CD4-positive, alpha-beta memory T cell (primary cell): ENCODE measurements around the gene CDK14. TPM values are rescaled to one million over a fixed set of nuclear protein-coding genes. Genes with fewer than 3 reads are reported as not detected.
A peak's percentile ranks its signal among the peaks of the same experiment; 100 is the strongest.

ENCODE experiments used
- CTCF ChIA-PET: fragments of 350-600 bp; sonication (Branson Sonifier 250); formaldehyde crosslinking; loops from one replicate; lab custom pipeline; 2021; ENCODE audit warnings: inconsistent platforms; ENCODE audit not compliant: partially characterized antibody; lab: Charles Lee
- POLR2A ChIA-PET: fragments of 350-600 bp; sonication (Branson Sonifier 250); formaldehyde crosslinking; loops from one replicate; lab custom pipeline; 2021; ENCODE audit not compliant: partially characterized antibody; lab: Charles Lee
- DNase-seq, 5 donors: peaks; one replicate each; pipeline versions ENCODE4 v3.0.0 to v3.0.0-alpha.2; 2020 to 2022; ENCODE audit warnings: mixed read lengths in 1 of 5
- H3K27ac ChIP-seq: one replicate; pipeline ENCODE4 v1.7.0; 2013; ENCODE audit warnings: low read depth, low read length
- H3K27me3 ChIP-seq: 2 replicates; pipeline ENCODE4 v1.7.0; 2013; ENCODE audit warnings: mild to moderate bottlenecking, low read length, moderate library complexity; ENCODE audit not compliant: insufficient read depth
- H3K36me3 ChIP-seq: 2 replicates; pipeline ENCODE4 v1.7.0; 2013; ENCODE audit warnings: mild to moderate bottlenecking, low read length, moderate library complexity; ENCODE audit not compliant: insufficient read depth
- H3K4me1 ChIP-seq: 2 replicates; pipeline ENCODE4 v1.7.0; 2013; ENCODE audit warnings: mild to moderate bottlenecking, low read length, moderate library complexity; ENCODE audit not compliant: insufficient read depth
- H3K4me3 ChIP-seq, 2 donors: one replicate each; pipeline ENCODE4 v1.7.0; 2013; ENCODE audit warnings: low read length in 2 of 2, mild to moderate bottlenecking in 1 of 2
- H3K9me3 ChIP-seq, 2 donors: one replicate each; pipeline ENCODE4 v1.7.0; 2013; ENCODE audit warnings: low read length in 2 of 2, control low read depth in 1 of 2; ENCODE audit not compliant: control insufficient read depth in 1 of 2
- H3K27ac Mint-ChIP-seq, 7 donors: one replicate each; pipeline ENCODE4 v1.8.0; 2020 to 2021; ENCODE audit warnings: mixed read lengths in 7 of 7, mild to moderate bottlenecking in 6 of 7, inconsistent platforms in 3 of 7, moderate library complexity in 3 of 7
- H3K27me3 Mint-ChIP-seq, 2 donors: one replicate each; pipeline ENCODE4 v1.8.0; 2020 to 2021; ENCODE audit warnings: mixed read lengths in 2 of 2
- H3K36me3 Mint-ChIP-seq, 2 donors: one replicate each; pipeline ENCODE4 v1.8.0; 2020 to 2021; ENCODE audit warnings: mixed read lengths in 2 of 2, inconsistent platforms in 1 of 2, mild to moderate bottlenecking in 1 of 2
- H3K4me1 Mint-ChIP-seq, 4 donors: one replicate each; pipeline ENCODE4 v1.8.0; 2020 to 2021; ENCODE audit warnings: mixed read lengths in 4 of 4, mild to moderate bottlenecking in 1 of 4
- H3K4me3 Mint-ChIP-seq, 8 donors: one replicate each; pipeline ENCODE4 v1.8.0; 2020 to 2021; ENCODE audit warnings: mixed read lengths in 8 of 8, mild to moderate bottlenecking in 7 of 8, moderate library complexity in 6 of 8, inconsistent platforms in 3 of 8
- H3K9me3 Mint-ChIP-seq, 8 donors: one replicate each; pipeline ENCODE4 v1.8.0; 2020 to 2021; ENCODE audit warnings: mixed read lengths in 8 of 8, mild to moderate bottlenecking in 5 of 8, inconsistent platforms in 3 of 8, moderate library complexity in 1 of 8
- intact Hi-C: fragments of 100-400 bp; cut with micrococcal nuclease; formaldehyde crosslinking; loops from one replicate; pipeline ENCODE4 v1.15.1; 2023
- polyA plus RNA-seq, 2 donors: library from polyadenylated mRNA; unstranded; fragments of 300-500 nt; fragmentation: Illumina TruSeq; gene quantifications; one replicate each; pipeline ENCODE4 v1.2.3, GENCODE V29; 2021
- total RNA-seq, 2 experiments: library from RNA; stranded (reverse); gene quantifications; one replicate each; pipeline ENCODE4 v1.2.3, GENCODE V29; 2021

CDK14 gene
- total and polyA plus RNA-seq, 4 experiments from 2014 or later, result 0.47 to 0.81 (median 0.70) TPM; not detected in 1

DNA sequence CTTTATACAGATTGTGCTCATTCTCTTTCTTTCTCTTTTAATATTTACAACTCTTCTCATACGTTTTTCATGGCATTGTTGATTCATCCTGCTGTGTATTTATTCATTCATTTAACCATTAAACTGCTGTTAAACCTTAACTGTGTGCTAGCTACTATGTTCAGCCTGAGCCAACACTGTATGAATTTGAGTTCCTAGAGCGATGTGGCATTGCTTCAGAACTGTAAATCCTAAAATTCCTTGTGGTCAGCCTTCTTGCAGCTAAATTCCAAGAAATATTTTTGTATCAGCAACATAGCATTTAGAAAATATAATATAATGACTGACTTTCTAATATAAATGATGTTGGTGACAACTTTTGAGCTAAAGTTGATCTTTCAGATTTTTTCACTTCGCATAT, 483.4 kb downstream of the CDK14 start:
- POLR2A ChIA-PET, result no interaction called here
- intact Hi-C loops, result no loop called here
- H3K27ac Mint-ChIP-seq, result no peak overlapping the region
- peaks cover 0 to 2% (median 0%) of the 10 kb centered on the region in 8 donors for H3K9me3 Mint-ChIP-seq
- no peak overlapping the region for H3K4me3 Mint-ChIP-seq
- CTCF ChIA-PET, result interaction anchor here (1.3 kb wide), 1 partner anchor 10 kb away, joined by 3 read pairs; no protein-coding TSS in a partner anchor
- H3K27me3 ChIP-seq, result no peaks in the 10 kb centered on the region
- H3K4me1 ChIP-seq, result no peaks in the 10 kb centered on the region
- H3K9me3 ChIP-seq, result no peaks in the 10 kb centered on the region
- H3K27me3 Mint-ChIP-seq, result no peaks in the 10 kb centered on the region
- peaks cover 1 to 8% (median 3%) of the 10 kb centered on the region in 4 donors for H3K4me1 Mint-ChIP-seq
- H3K27ac ChIP-seq, result no peak overlapping the region
- no peaks in the 10 kb centered on the region for H3K36me3 ChIP-seq
- no peak for DNase-seq
- H3K4me3 ChIP-seq, result no peak overlapping the region
- no peaks in the 10 kb centered on the region for H3K36me3 Mint-ChIP-seq

GRCh38 chr7:91080351-91080750, 484.2 kb downstream of the CDK14 start:
- H3K4me1 Mint-ChIP-seq, result peaks cover 10 to 16% (median 11%) of the 10 kb centered on the region in 4 donors
- intact Hi-C loops, result loop anchor here (10.0 kb wide), 2 partner anchors 804 to 1364 kb away; partner anchors contain the start of genes GATAD1 and MTERF1
- H3K9me3 ChIP-seq, result no peaks in the 10 kb centered on the region
- no peak for DNase-seq
- H3K27me3 ChIP-seq, result no peaks in the 10 kb centered on the region
- H3K36me3 Mint-ChIP-seq, result no peaks in the 10 kb centered on the region
- H3K4me3 Mint-ChIP-seq, result no peak overlapping the region
- no peak overlapping the region for H3K27ac ChIP-seq
- POLR2A ChIA-PET, result interaction anchor here (1.1 kb wide), 1 partner anchor 26 kb away, joined by 4 read pairs; no protein-coding TSS in a partner anchor
- peaks cover 0 to 2% (median 0%) of the 10 kb centered on the region in 8 donors for H3K9me3 Mint-ChIP-seq
- no peak overlapping the region for H3K27ac Mint-ChIP-seq
- no peaks in the 10 kb centered on the region for H3K27me3 Mint-ChIP-seq
- no peak overlapping the region for H3K4me3 ChIP-seq
- H3K4me1 ChIP-seq, result peaks cover 6% of the 10 kb centered on the region
- no peaks in the 10 kb centered on the region for H3K36me3 ChIP-seq
- CTCF ChIA-PET, result no interaction called here

GRCh38 chr7:91082038-91082437, 485.9 kb downstream of the CDK14 start:
- H3K4me1 ChIP-seq, result peaks cover 6% of the 10 kb centered on the region
- no peaks in the 10 kb centered on the region for H3K9me3 ChIP-seq
- intact Hi-C loops, result loop anchor here (10.0 kb wide), 2 partner anchors 803 to 1363 kb away; partner anchors contain the start of genes GATAD1 and MTERF1
- H3K36me3 ChIP-seq, result no peaks in the 10 kb centered on the region
- DNase-seq, result no peak
- Mint-ChIP-seq H3K9me3 (no peaks in the 10 kb centered on the region), H3K27ac (no peak overlapping the region), H3K36me3 (no peaks in the 10 kb centered on the region), H3K4me1 (peaks cover 11 to 24% (median 13%) of the 10 kb centered on the region in 4 donors), H3K27me3 (no peaks in the 10 kb centered on the region), H3K4me3 (no peak overlapping the region)
- H3K4me3 ChIP-seq, result no peak overlapping the region
- H3K27me3 ChIP-seq, result no peaks in the 10 kb centered on the region
- POLR2A ChIA-PET, result no interaction called here
- H3K27ac ChIP-seq, result no peak overlapping the region
- CTCF ChIA-PET, result no interaction called here

DNA sequence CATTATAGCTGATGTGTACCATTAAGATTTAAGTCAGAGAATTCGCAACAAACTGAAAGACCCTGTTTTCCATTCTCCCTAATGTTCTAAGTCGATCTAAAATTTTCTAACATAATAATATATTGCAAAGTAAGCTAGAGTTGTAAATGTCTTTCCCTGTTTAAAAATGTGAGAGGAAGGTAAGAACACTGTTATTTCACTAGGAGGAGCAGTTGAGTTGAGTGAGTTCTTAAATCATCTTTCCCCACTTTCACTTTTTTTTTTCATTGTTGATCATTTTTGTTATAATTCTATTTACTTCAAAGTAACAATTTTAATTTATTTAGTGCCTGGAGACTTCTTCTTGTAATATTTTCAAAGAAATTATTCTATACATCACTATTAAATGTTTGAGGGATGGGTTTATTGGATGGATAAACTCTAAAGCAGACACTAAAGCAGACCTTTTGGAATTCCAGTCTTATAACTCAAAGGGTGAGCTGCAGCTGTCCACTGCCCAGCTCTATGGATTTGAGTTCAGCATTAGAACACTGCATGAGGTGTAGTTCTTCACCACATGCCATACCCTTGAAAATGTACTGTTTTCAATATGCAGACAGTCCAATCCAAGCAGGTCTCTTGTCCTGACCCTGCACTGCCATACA, 486.9 kb downstream of the CDK14 start:
- no peaks in the 10 kb centered on the region for H3K27me3 Mint-ChIP-seq
- no peaks in the 10 kb centered on the region for H3K9me3 ChIP-seq
- no peak for DNase-seq
- intact Hi-C loops, result loop anchor here (10.0 kb wide), 2 partner anchors 802 to 1362 kb away; partner anchors contain the start of genes GATAD1 and MTERF1
- H3K4me1 Mint-ChIP-seq, result peaks cover 11 to 24% (median 13%) of the 10 kb centered on the region in 4 donors
- no peak overlapping the region for H3K27ac ChIP-seq
- H3K27me3 ChIP-seq, result no peaks in the 10 kb centered on the region
- POLR2A ChIA-PET, result no interaction called here
- no peak overlapping the region for H3K4me3 ChIP-seq
- H3K4me1 ChIP-seq, result peaks cover 6% of the 10 kb centered on the region
- no peak overlapping the region for H3K4me3 Mint-ChIP-seq
- CTCF ChIA-PET, result interaction anchor here (1.3 kb wide), 1 partner anchor 9 kb away, joined by 3 read pairs; no protein-coding TSS in a partner anchor
- no peaks in the 10 kb centered on the region for H3K36me3 ChIP-seq
- no peaks in the 10 kb centered on the region for H3K36me3 Mint-ChIP-seq
- no peak overlapping the region for H3K27ac Mint-ChIP-seq
- no peaks in the 10 kb centered on the region for H3K9me3 Mint-ChIP-seq

DNA sequence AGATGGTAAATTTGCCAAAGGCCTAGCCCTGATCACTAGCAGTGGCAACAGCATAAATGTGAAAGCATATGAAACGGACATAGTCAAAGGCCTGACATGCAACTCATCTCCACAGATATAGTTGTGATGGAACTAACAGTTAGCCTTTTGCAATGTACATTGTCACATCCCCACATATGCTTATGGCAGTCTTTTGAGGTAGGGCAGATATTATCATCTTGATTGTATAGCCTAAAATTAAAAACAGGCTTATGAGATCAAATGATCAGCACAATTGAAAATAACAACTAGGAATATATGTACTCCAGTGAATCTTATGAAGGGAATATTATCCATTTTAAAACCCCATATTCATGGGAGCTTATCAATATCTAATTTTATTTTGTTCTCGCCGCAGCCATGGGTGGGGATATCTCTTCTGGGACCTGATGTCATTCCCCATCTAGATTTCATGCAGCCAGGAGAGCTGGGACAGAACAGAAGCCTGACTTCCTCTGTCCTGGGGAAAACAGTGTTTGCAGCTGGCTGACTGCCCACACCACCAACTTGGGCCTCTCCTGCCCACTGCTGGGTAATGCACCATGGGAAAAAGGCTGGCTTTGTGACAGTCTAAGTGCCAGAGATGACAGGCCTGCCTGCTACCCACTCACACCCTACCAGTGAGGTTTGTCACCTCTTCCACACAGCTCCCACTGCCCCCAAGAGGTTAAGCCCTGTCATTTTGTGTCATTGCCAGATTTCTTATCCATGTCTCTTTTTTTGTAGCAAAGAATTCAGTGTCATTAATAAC, 487.9 kb downstream of the CDK14 start:
- H3K9me3 Mint-ChIP-seq, result no peaks in the 10 kb centered on the region
- H3K4me3 Mint-ChIP-seq, result no peak overlapping the region
- peaks cover 6% of the 10 kb centered on the region for H3K4me1 ChIP-seq
- H3K36me3 ChIP-seq, result no peaks in the 10 kb centered on the region
- POLR2A ChIA-PET, result no interaction called here
- H3K9me3 ChIP-seq, result no peaks in the 10 kb centered on the region
- no peaks in the 10 kb centered on the region for H3K27me3 Mint-ChIP-seq
- no peak overlapping the region for H3K27ac ChIP-seq
- no peak overlapping the region for H3K4me3 ChIP-seq
- CTCF ChIA-PET, result no interaction called here
- no peak for DNase-seq
- H3K4me1 Mint-ChIP-seq, result peaks cover 11 to 24% (median 13%) of the 10 kb centered on the region in 4 donors
- intact Hi-C loops, result loop anchor here (10.0 kb wide), 2 partner anchors 801 to 1361 kb away; partner anchors contain the start of genes GATAD1 and MTERF1
- peak overlapping the region in 1 of 7 donors; percentile 51 for H3K27ac Mint-ChIP-seq
- no peaks in the 10 kb centered on the region for H3K27me3 ChIP-seq
- no peaks in the 10 kb centered on the region for H3K36me3 Mint-ChIP-seq

- Histone ChIP-seq H3K9me3 (no peaks in the 10 kb centered on the region), H3K36me3 (no peaks in the 10 kb centered on the region), H3K27ac (no peak overlapping the region), H3K27me3 (no peaks in the 10 kb centered on the region), H3K4me1 (peaks cover 6% of the 10 kb centered on the region), H3K4me3 (no peak overlapping the region)
- DNase-seq, result peak in 2 of 5 donors; percentile 8 to 18
- ChIA-PET CTCF (interaction anchor here (1.1 kb wide), 1 partner anchor 10 kb away, joined by 3 read pairs; no protein-coding TSS in a partner anchor), POLR2A (no interaction called here)
- no peaks in the 10 kb centered on the region for H3K9me3 Mint-ChIP-seq
- H3K4me3 Mint-ChIP-seq, result peak overlapping the region in 5 of 8 donors; percentile 13 to 49 (median 19)
- peaks cover 11 to 24% (median 13%) of the 10 kb centered on the region in 4 donors for H3K4me1 Mint-ChIP-seq
- no peaks in the 10 kb centered on the region for H3K36me3 Mint-ChIP-seq
- no peaks in the 10 kb centered on the region for H3K27me3 Mint-ChIP-seq
- H3K27ac Mint-ChIP-seq, result peak overlapping the region in 1 of 7 donors; percentile 80
- intact Hi-C loops, result loop anchor here (10.0 kb wide), 2 partner anchors 800 to 1360 kb away; partner anchors contain the start of genes GATAD1 and MTERF1
Observed at GRCh38 chr7:91085175-91085574, 489.1 kb downstream of the CDK14 start.

GRCh38 chr7:91086200-91086599, 490.1 kb downstream of the CDK14 start:
- Histone ChIP-seq H3K4me3 (no peak overlapping the region), H3K4me1 (peaks cover 6% of the 10 kb centered on the region), H3K27ac (no peak overlapping the region), H3K36me3 (no peaks in the 10 kb centered on the region), H3K9me3 (no peaks in the 10 kb centered on the region), H3K27me3 (no peaks in the 10 kb centered on the region)
- intact Hi-C loops, result loop anchor here (10.0 kb wide), 2 partner anchors 799 to 1359 kb away; partner anchors contain the start of genes GATAD1 and MTERF1
- Mint-ChIP-seq H3K4me3 (no peak overlapping the region), H3K27ac (no peak overlapping the region), H3K9me3 (no peaks in the 10 kb centered on the region), H3K27me3 (no peaks in the 10 kb centered on the region), H3K4me1 (peaks cover 11 to 24% (median 13%) of the 10 kb centered on the region in 4 donors), H3K36me3 (no peaks in the 10 kb centered on the region)
- CTCF ChIA-PET, result interaction anchor here (1.1 kb wide), 1 partner anchor 9 kb away, joined by 3 read pairs; no protein-coding TSS in a partner anchor
- DNase-seq, result no peak
- POLR2A ChIA-PET, result no interaction called here
